GM19240 (cell line): Measurements from ENCODE around the gene CKS2.
A peak's percentile ranks its signal among the peaks of the same experiment; 100 is the strongest.
"Not testable (repeated sequence)": the region's sequence is repeated elsewhere in the genome, so short reads cannot be mapped to it uniquely, and the experiment has no call there.

ENCODE experiments used
- DNase-seq: peaks from one replicate; pipeline ENCODE4 v3.0.0; 2011; ENCODE audit warnings: low spot score; ENCODE audit not compliant: insufficient read length

Gene CKS2

DNA sequence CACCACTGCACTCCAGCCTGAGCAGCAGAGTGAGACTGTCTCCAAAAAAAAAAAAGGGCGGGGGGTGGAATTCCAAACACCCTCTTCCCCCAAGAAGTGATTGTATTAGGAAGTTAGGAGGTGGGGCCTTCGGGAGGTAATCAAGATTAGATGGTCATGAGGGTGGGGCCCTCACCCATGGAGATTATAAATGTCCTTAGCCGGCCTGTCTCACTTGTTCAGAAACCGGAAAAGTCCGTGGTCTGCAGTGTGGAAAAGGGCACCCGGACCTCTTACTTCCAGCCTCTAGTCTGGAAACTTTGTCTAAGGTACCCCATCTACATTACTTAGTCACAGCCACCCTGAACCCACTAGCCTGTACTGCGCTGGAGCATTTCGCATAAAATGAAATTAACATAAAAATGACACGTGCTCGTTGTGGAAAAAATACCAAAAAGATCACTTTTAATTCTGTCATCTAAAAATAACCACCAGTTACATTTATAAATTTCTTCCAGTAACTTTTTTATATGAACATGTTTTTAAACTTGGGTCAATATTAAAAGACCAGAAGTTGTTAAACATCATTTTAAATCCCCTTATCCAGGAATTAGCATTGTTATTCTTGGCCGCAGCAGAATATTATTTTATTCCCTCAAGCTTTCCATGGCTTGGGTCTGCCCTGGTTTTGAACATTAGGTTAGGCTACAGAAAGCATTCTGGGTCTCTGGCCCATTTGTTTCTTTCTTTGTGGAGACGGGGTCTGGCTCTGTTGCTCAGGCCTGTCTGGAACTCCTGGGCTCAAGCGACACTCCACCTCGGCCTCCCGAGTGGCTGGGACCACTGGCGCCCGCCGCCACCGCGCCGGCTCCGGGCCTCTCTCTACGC, 1.2 kb upstream of the CKS2 start:
- no peak for DNase-seq

DNA sequence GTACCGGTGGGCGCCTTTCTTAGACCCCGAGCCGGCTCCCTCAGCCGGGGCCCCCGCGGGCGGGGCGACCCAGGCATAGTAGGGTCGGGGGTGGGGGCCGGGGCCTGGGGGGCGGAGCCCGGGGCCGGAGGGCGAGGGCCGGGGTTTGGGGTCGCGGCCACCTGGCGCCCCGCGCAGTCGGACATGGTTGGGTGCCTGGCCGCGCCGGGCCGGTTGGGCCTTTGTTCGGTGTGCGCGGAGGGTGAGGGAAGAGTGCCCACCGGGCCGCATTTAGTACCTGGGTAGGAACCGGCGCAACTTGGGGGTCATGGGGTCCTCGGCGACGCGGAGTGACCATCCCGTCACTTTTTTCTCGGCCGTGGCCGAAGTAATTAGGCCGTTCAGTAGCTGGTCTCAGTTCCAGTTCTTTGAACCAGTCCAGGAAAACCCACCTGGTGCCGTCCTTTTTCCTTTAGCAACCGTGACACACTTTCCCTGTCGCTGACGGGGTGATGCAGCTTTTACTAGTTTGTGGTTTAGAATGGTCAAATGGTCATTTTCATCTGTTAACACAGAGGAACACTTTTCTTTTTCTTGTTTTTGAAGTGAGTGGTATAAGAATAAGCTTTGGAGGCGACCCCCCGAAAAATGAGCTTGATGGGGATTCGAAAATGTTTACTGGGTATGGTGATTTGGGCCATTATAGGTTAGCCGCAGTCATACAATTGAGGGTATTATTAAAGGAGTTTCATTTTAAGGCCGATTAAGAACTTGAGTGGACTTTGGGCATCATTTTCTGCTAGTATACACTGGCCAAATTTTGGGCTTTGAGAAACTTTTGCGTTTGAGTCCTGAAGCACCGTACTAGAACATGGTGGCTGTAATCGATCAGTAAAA, 589 bp downstream of the CKS2 start:
- DNase-seq = no peak

DNA sequence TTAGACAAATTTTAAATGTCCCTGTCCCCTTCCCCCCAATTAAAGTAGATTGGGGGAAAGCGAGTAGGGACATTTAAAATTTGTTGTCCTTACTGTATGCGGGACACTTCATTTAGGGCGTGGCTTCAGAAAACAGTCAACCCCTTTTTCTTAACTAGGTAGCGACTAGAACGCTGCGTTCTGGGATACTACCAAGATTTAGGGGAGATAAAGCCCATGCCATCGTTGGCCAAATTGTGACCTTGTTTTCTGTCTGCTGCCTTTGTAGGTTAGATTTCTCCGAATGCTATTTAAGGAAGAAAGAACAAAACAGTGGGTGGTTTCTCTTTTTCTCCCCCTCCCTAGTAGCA, 1.2 kb downstream of the CKS2 start:
- no peak for DNase-seq

GRCh38 chr9:89313842-89314241, 2.8 kb downstream of the CKS2 start:
- DNase-seq = no peak

- no peak for DNase-seq
These were observed 4.0 kb downstream of the CKS2 start for GRCh38 chr9:89314955-89315354.

DNA sequence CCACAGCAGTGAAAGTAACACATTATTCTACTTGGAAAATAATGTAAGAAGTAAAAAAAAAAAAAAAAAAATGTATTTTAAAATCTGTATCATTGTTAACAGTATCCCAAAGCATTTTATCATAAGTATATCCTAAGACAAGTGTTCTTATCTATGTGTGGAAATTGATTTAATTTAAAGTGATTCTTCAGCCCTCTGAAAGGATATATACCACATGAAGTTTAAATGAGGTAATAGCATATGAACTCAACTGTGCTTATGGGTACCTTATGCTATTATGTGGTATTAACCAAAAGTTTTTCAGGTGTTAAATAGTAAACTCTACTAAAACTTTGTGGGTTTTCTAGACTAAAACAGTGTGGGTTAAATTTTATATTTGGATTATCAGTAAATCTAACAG, 4.5 kb downstream of the CKS2 start:
- DNase-seq = no peak

DNA sequence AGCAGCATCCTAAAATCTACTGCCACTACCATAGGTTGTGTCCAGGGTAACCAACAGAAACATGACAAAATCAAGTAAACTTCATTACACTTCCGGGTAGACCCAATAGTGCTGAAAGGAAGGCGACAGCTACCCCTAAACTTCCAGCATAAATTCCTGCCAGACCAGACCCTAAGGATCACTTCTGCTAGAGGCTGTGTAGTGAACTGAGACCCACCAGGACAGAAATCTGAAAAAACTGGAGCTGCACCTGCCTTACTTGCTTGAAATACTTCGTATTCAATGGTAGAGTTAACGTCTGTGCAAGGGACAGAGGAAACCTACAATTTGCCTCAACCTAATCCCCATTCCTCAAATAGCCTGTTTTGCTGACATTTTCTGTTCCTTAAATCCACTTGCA, 6.3 kb downstream of the CKS2 start:
- DNase-seq = no peak

GRCh38 chr9:89318123-89319014, 7.4 kb downstream of the CKS2 start, which contains the start of gene SECISBP2:
SECISBP2 (plus strand) TSS chr9:89318500; CDS start chr9:89318577, 77 bp downstream.
- peak; percentile 39 for DNase-seq

DNA sequence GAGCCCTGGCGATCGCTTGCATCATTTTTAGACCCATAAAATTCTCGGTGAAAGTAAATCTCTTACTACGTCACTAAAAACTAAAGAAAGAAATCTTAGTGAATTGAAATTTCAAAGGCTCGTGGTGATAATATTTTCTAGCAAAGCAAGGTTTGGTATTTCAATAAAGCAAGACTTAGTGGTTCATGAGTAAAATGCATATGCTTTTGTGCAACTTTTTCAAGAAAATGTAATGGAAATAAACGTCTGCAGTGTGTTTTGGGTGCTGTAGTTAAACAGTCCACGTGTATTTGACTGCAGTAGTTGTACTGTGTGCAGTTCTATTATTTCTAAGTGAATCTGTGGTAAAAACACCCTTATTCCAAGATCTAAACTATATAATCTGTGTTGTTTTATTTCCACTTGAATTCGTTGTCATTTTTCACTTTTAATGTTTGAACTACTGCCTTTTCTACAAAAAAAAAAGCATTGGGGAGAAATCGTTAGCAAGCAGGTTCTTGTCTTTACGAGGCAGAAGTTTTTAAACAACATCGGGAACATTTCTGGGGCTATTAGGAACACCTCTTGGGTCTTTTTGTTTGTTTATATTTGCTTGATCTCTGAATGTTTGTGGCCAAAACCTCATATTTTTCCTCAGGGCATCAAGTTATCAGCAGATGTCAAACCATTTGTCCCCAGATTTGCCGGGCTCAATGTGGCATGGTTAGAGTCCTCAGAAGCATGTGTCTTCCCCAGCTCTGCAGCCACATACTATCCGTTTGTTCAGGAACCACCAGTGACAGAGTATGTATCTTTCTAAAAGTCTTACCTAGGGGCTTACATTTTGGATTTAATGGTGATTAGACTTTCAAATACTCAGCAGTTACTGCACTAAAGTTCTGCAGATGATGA, 8.3 kb downstream of the CKS2 start:
- DNase-seq = no peak

- DNase-seq = no peak
These were observed 12.4 kb downstream of the CKS2 start for GRCh38 chr9:89323390-89323789.

- DNase-seq = no peak
These were observed 14.7 kb downstream of the CKS2 start for GRCh38 chr9:89325733-89326132.

DNA sequence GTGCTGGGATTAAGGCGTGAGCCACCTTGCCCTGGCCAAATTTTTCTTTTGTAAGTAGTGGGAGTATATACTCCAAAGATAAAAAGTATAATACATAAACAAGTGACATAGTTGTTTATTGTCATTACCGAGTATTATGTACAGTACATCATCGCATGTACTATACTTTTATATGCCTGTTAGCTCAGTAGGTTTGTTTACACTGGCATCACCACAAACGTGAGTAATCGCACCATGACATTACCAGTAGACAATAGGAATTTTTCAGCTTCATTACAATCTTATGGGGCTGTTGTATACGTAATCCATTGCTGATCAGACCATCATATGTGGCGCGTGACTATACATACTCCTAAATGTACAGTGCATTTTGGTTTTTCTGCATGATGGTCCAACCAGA, 17.1 kb downstream of the CKS2 start:
- DNase-seq = no peak

GRCh38 chr9:89329917-89330316, 18.9 kb downstream of the CKS2 start:
- no peak for DNase-seq

DNA sequence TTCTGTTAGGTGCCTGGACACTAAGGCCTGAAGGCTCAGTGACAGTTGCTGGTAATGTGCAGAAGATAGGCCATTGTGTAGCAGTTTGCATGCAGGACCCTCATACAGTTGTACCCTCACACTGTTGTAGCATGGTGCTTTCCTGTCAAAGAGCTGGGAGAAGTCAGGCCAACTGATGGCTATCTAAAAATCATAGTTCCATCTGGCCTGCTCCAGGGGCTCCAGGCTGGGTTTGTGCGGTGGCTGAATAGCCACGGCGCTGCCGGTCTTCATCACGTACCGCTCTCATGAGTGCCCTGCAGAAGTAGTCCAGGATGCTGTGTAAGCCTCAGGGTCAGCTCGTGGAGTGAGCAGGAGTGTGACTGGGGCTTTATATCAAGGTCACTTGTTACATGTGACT, 19.5 kb downstream of the CKS2 start:
- no peak for DNase-seq

GRCh38 chr9:89339807-89340206, 28.8 kb downstream of the CKS2 start:
- DNase-seq = no peak

GRCh38 chr9:89340332-89340731, 29.3 kb downstream of the CKS2 start:
- DNase-seq = peak; percentile 29

DNA sequence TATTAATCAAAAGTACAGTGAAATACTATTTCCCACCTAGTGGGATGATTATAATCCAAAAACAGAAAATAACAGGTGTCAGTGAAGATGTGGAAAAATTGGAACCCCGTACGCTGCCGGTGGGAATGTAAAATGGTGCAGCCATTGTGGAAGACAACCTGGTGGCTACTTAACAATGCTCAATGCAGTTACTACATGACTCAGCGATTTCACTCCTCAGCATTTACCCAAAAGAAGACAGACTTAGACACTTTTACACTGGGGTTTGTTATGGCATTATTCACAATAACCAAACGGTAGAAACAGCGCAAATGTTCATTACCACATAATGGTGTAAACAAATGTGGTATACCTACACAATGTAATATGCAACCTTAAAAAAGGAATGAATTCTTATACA, 31.2 kb downstream of the CKS2 start:
- DNase-seq = no peak

- no peak for DNase-seq
These were observed 32.0 kb downstream of the CKS2 start for GRCh38 chr9:89342948-89343347.

- DNase-seq = not testable (repeated sequence)
These were observed 32.8 kb downstream of the CKS2 start for GRCh38 chr9:89343812-89344211.

DNA sequence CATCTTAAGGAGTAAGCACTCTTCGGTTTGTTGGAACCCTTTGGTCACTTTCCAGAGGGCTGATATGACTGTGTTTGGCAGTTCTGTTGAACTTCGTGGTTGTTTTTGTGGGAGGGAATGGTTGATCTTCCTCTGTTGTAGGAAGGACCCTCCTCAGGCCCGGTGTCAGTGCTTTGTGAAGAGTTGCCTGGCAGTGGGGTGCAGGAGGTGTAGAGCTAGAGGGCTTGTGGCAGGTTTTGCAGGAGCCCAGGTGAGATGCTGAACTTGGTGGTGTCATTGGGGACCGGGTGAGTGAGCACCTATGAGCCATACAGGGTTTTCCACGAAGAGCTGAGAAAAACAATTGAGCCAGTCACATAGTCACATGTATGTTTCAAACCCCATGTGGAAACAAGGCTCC, 34.5 kb downstream of the CKS2 start:
- no peak for DNase-seq
